CD14-positive monocyte (primary cell): ENCODE measurements around the gene RCOR2. TPM values are rescaled to one million over a fixed set of nuclear protein-coding genes. Genes with fewer than 3 reads are reported as not detected.
A peak's percentile ranks its signal among the peaks of the same experiment; 100 is the strongest.

Experiments
- DNase-seq, 3 donors: peaks; one replicate each; pipeline ENCODE4 v3.0.0-alpha.2; 2011 to 2022
- H2AFZ ChIP-seq: 2 replicates; pipeline ENCODE4 v1.6.0; 2012; ENCODE audit warnings: mild to moderate bottlenecking, low read depth, low read length, inconsistent platforms; ENCODE audit not compliant: insufficient read depth, poor library complexity, severe bottlenecking
- H3K27ac ChIP-seq, 2 donors: 1 replicate in 1 of 2; 2 replicates in 1 of 2; pipeline ENCODE4 v1.5.1; 2012 to 2013; ENCODE audit warnings: low read length in 2 of 2, control low read depth in 1 of 2, inconsistent platforms in 1 of 2, low read depth in 1 of 2, mild to moderate bottlenecking in 1 of 2
- H3K27me3 ChIP-seq, 2 donors: one replicate each; pipeline versions ENCODE4 v1.6.0 to v1.6.1; 2011 to 2013; ENCODE audit warnings: low read length in 2 of 2; ENCODE audit not compliant: control insufficient read depth in 2 of 2, insufficient read depth in 2 of 2
- H3K36me3 ChIP-seq, 2 donors: replicated peaks in 1 of 2; 1 replicate in 1 of 2; 2 replicates in 1 of 2; pipeline versions ENCODE4 v1.5.1 to v1.6.1; 2012 to 2013; ENCODE audit warnings: low read length in 2 of 2, control low read depth in 1 of 2, inconsistent platforms in 1 of 2, mild to moderate bottlenecking in 1 of 2; ENCODE audit not compliant: insufficient read depth in 2 of 2, control insufficient read depth in 1 of 2
- H3K4me1 ChIP-seq, 2 donors: 1 replicate in 1 of 2; 2 replicates in 1 of 2; pipeline versions ENCODE4 v1.5.1 to v1.6.1; 2012 to 2013; ENCODE audit warnings: low read length in 2 of 2, control low read depth in 1 of 2, inconsistent platforms in 1 of 2, mild to moderate bottlenecking in 1 of 2, moderate library complexity in 1 of 2; ENCODE audit not compliant: insufficient read depth in 2 of 2, control insufficient read depth in 1 of 2
- H3K4me2 ChIP-seq: replicated peaks from 2 replicates; pipeline ENCODE3; 2012; ENCODE audit warnings: low read length, moderate library complexity, mild to moderate bottlenecking; ENCODE audit not compliant: poor library complexity, severe bottlenecking; ENCODE audit errors: extremely low read depth
- H3K4me3 ChIP-seq, 3 experiments: fragments of 200-600 bp in 1 of 3; sonication (generic) in 1 of 3; replicated peaks in 1 of 3; 1 replicate in 2 of 3; 2 replicates in 1 of 3; pipeline ENCODE4 v1.5.1; 2011 to 2013; ENCODE audit warnings: low read length in 3 of 3, mild to moderate bottlenecking in 3 of 3, control low read depth in 2 of 3, low read depth in 2 of 3, inconsistent platforms in 1 of 3, moderate library complexity in 1 of 3
- H3K79me2 ChIP-seq: 2 replicates; pipeline ENCODE4 v1.6.0; 2012; ENCODE audit warnings: mild to moderate bottlenecking, control low read depth, inconsistent platforms, low read length, moderate library complexity; ENCODE audit not compliant: insufficient read depth
- H3K9ac ChIP-seq: 2 replicates; pipeline ENCODE4 v1.6.0; 2017; ENCODE audit warnings: low read length, mild to moderate bottlenecking; ENCODE audit not compliant: insufficient read depth, poor library complexity, severe bottlenecking
- H3K9me3 ChIP-seq, 2 donors: replicated peaks in 1 of 2; 1 replicate in 1 of 2; 2 replicates in 1 of 2; pipeline versions ENCODE4 v1.5.1 to v1.6.1; 2012 to 2013; ENCODE audit warnings: low read length in 2 of 2, control low read depth in 1 of 2; ENCODE audit not compliant: control insufficient read depth in 1 of 2, insufficient read depth in 1 of 2
- H4K20me1 ChIP-seq: 2 replicates; pipeline ENCODE4 v1.6.0; 2012; ENCODE audit warnings: mild to moderate bottlenecking, low read length, control low read depth, moderate library complexity; ENCODE audit not compliant: insufficient read depth
- H3K27ac Mint-ChIP-seq, 7 donors: one replicate each; pipeline ENCODE4 v1.8.0; 2020; ENCODE audit warnings: mild to moderate bottlenecking in 7 of 7, mixed read lengths in 7 of 7, moderate library complexity in 6 of 7, inconsistent platforms in 2 of 7
- H3K27me3 Mint-ChIP-seq, 3 donors: one replicate each; pipeline ENCODE4 v1.8.0; 2021 to 2022; ENCODE audit warnings: low read depth in 3 of 3, mild to moderate bottlenecking in 3 of 3, mixed read lengths in 3 of 3, moderate library complexity in 3 of 3, inconsistent platforms in 1 of 3
- H3K36me3 Mint-ChIP-seq, 2 donors: one replicate each; pipeline ENCODE4 v1.8.0; 2020; ENCODE audit warnings: mixed read lengths in 2 of 2, inconsistent platforms in 1 of 2, mild to moderate bottlenecking in 1 of 2
- H3K4me1 Mint-ChIP-seq: one replicate; pipeline ENCODE4 v1.8.0; 2020; ENCODE audit warnings: mild to moderate bottlenecking, mixed read lengths
- H3K4me3 Mint-ChIP-seq, 2 donors: one replicate each; pipeline ENCODE4 v1.8.0; 2020; ENCODE audit warnings: mild to moderate bottlenecking in 2 of 2, mixed read lengths in 2 of 2, moderate library complexity in 1 of 2
- H3K9me3 Mint-ChIP-seq, 7 donors: one replicate each; pipeline ENCODE4 v1.8.0; 2020 to 2022; ENCODE audit warnings: mixed read lengths in 7 of 7, mild to moderate bottlenecking in 6 of 7, moderate library complexity in 6 of 7, inconsistent platforms in 2 of 7
- CTCF ChIP-seq: fragments of 200-600 bp; IDR thresholded peaks from one replicate; pipeline ENCODE4 v1.8.0; 2022; ENCODE audit warnings: antibody characterized with exemption, mild to moderate bottlenecking
- WGBS: methylation state at CpG from one replicate; pipeline ENCODE4 v1.1.5; 2013; ENCODE audit warnings: missing lambda C conversion rate; ENCODE audit not compliant: insufficient coverage; 5-methylcytosine and 5-hydroxymethylcytosine counted together
- intact Hi-C, 2 donors: fragments of 100-400 bp; cut with micrococcal nuclease; formaldehyde crosslinking; loops; one replicate each; pipeline versions ENCODE4 v1.15.0 to v1.15.1; 2023
- polyA plus RNA-seq, 3 donors: library from polyadenylated mRNA; depleted of rRNA in 1 of 3; unstranded in 2 of 3; stranded (reverse) in 1 of 3; fragments of 300-500 nt in 2 of 3; fragments of >200 nt in 1 of 3; fragmentation: Illumina TruSeq in 2 of 3; gene quantifications; 1 replicate in 2 of 3; 2 replicates in 1 of 3; pipeline ENCODE4 v1.2.3, GENCODE V29; 2012 to 2021

The RCOR2 gene
- polyA plus RNA-seq, 3 donors, result not detected

DNA sequence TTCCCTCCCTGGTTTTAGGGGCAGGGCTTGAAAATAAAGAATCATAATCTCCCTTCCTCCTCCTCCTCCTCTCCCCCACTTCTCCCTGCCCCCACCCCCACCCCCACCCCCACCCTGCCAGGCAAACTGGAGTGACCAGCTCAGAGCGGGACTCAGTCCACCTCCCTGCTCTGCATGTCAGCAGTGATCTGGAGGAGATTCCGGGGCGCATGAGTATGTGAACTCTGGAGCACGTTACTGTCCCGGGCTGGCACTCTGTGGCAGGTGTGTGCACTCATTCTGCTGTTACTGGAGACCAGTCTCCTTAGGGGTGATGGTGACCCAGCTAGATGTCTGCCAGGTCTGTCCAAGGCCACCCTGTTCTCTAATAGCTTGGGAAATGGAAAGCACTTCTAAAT is 44.2 kb downstream of the RCOR2 start:
- Histone ChIP-seq H3K4me3 (peak overlapping the region in 1 of 3 experiments; percentile 65), H2AFZ (no peak overlapping the region), H3K4me2 (peak overlapping the region; percentile 72), H3K27me3 (no peaks in the 10 kb centered on the region), H3K36me3 (peaks cover 15 to 39% of the 10 kb centered on the region in 2 donors), H4K20me1 (peaks cover 98% of the 10 kb centered on the region), H3K9me3 (no peaks in the 10 kb centered on the region), H3K27ac (peak overlapping the region; percentile 44 to 67), H3K79me2 (peaks cover 93% of the 10 kb centered on the region), H3K9ac (no peak overlapping the region), H3K4me1 (peaks cover 67 to 72% of the 10 kb centered on the region in 2 donors)
- H3K27ac Mint-ChIP-seq, result peak overlapping the region in 6 of 7 donors; percentile 11 to 96 (median 90)
- H3K9me3 Mint-ChIP-seq, result no peaks in the 10 kb centered on the region
- no peaks in the 10 kb centered on the region for H3K27me3 Mint-ChIP-seq
- peak overlapping the region in 1 of 2 donors; percentile 81 for H3K4me3 Mint-ChIP-seq
- peaks cover 22 to 47% of the 10 kb centered on the region in 2 donors for H3K36me3 Mint-ChIP-seq
- no peak for DNase-seq
- no peak for TF ChIP-seq CTCF
- H3K4me1 Mint-ChIP-seq, result peaks cover 67% of the 10 kb centered on the region
- intact Hi-C loops, result loop anchor here (2.0 to 5.0 kb wide), 3 partner anchors 34 to 70 kb away; partner anchors contain the start of gene MARK2 (in 2 of the 2)
- WGBS, result 100% methylated on average over 3 of the region's 5 CpGs

DNA sequence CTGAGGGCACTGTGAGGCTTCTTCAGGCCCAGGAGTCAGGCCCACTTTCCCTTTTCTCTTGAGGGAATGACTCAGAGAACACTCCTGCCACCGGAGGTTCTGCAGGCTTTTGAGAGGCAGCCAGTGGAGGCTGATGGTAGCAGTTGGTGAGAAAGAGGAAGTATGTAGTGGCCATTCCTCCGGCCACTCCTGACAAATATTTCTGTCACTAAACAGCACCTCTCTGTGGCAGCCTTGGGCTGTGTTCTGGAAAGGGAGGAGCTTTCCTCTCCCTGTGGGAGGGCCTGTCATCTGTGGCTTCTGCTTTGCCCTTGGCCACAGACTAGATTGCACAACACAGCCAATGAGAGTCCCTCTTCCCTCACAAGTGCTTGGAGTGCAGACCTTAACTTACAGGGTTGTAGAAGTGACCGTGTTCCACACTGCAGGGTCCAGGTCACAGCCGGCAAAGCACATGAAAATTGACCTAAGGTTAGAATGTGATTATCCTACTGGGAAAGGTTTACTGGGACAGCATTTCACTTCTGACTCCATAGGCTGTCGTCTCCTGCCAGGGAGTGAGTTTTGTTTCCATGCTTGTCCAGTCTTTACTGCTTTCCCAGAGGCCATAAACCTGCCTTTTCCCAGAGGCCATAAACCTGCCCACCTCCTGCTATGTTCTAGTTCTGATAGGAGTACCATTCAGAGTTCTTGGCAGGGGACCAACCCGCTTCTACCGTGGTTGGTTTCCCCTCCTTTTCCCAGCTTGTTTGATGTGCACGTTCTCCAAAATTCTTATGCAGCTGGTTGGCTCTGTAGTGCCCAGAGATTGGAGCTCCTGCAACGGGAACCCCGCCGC is 44.8 kb downstream of the RCOR2 start:
- 0% methylated on average over 3 of the region's 11 CpGs for WGBS
- H3K27me3 ChIP-seq, result no peaks in the 10 kb centered on the region
- no peaks in the 10 kb centered on the region for H3K9me3 ChIP-seq
- H3K4me3 Mint-ChIP-seq, result peak overlapping the region; percentile 28 to 81
- H4K20me1 ChIP-seq, result peaks cover 98% of the 10 kb centered on the region
- H2AFZ ChIP-seq, result no peak overlapping the region
- peaks cover 73 to 78% of the 10 kb centered on the region in 2 donors for H3K4me1 ChIP-seq
- peak overlapping the region in 1 of 3 experiments; percentile 65 for H3K4me3 ChIP-seq
- intact Hi-C loops, result loop anchor here (2.0 to 5.0 kb wide), 3 partner anchors 33 to 71 kb away; partner anchors contain the start of gene MARK2 (in 2 of the 2)
- no peaks in the 10 kb centered on the region for H3K9me3 Mint-ChIP-seq
- H3K36me3 ChIP-seq, result peaks cover 15 to 33% of the 10 kb centered on the region in 2 donors
- peaks cover 26 to 50% of the 10 kb centered on the region in 2 donors for H3K36me3 Mint-ChIP-seq
- peak overlapping the region; percentile 44 to 67 for H3K27ac ChIP-seq
- H3K27me3 Mint-ChIP-seq, result no peaks in the 10 kb centered on the region
- TF ChIP-seq CTCF, result peak; percentile 53
- peak overlapping the region; percentile 74 to 96 (median 92) for H3K27ac Mint-ChIP-seq
- DNase-seq, result peak; percentile 96 to 99 (median 98)
- peaks cover 93% of the 10 kb centered on the region for H3K79me2 ChIP-seq
- peak overlapping the region; percentile 72 for H3K4me2 ChIP-seq
- H3K9ac ChIP-seq, result no peak overlapping the region
- H3K4me1 Mint-ChIP-seq, result peaks cover 73% of the 10 kb centered on the region
